K562 (cell line): ENCODE data around the gene KRT14. TPM values are rescaled to one million over a fixed set of nuclear protein-coding genes. Genes with fewer than 3 reads are reported as not detected.
A peak's percentile ranks its signal among the peaks of the same experiment; 100 is the strongest.

Experiments used
- ARID1B ChIP-seq: fragments of 450-650 bp; IDR thresholded peaks from 2 replicates; pipeline ENCODE4 v1.6.1; 2016; ENCODE audit warnings: antibody characterized with exemption, mild to moderate bottlenecking, inconsistent platforms
- CBFA2T2 ChIP-seq: fragments of 450-650 bp; conservative IDR thresholded peaks from 2 replicates; pipeline ENCODE4 v1.6.1; 2017; ENCODE audit warnings: mild to moderate bottlenecking
- CBFA2T3 ChIP-seq: fragments of 450-650 bp; IDR thresholded peaks from 2 replicates; pipeline ENCODE4 v1.6.1; 2017
- CUX1 ChIP-seq: fragments of 200-800 bp; sonication (Bioruptor generic); IDR thresholded peaks from 2 replicates; pipeline ENCODE4 v1.6.1; 2016; ENCODE audit warnings: missing genetic modification characterization, missing compliant biosample characterization
- CXXC5 ChIP-seq: fragments of 250-450 bp; sonication (Bioruptor Pico); IDR thresholded peaks from 2 replicates; pipeline ENCODE4 v1.8.0; 2022; ENCODE audit warnings: inconsistent platforms, mild to moderate bottlenecking, moderate library complexity
- DPF2 ChIP-seq: fragments of 450-650 bp; IDR thresholded peaks from 2 replicates; pipeline ENCODE4 v1.6.1; 2016
- HDAC1 ChIP-seq, 2 experiments: fragments of 450-650 bp; IDR thresholded peaks; 2 replicates each; pipeline ENCODE4 v1.6.1; 2016 to 2017; ENCODE audit warnings: inconsistent platforms in 1 of 2, mild to moderate bottlenecking in 1 of 2, moderate library complexity in 1 of 2
- L3MBTL2 ChIP-seq: fragments of 450-650 bp; IDR thresholded peaks from 2 replicates; pipeline ENCODE4 v1.6.1; 2016; ENCODE audit warnings: mild to moderate bottlenecking, moderate library complexity
- NR2C2 ChIP-seq, 2 experiments: fragments of 200-800 bp in 1 of 2; sonication (Bioruptor generic) in 1 of 2; sonication (generic) in 1 of 2; formaldehyde crosslinking in 1 of 2; IDR thresholded peaks; 2 replicates each; pipeline versions ENCODE4 v1.6.1 to v1.8.0; 2016 to 2022; ENCODE audit warnings: mild to moderate bottlenecking in 1 of 2, missing compliant biosample characterization in 1 of 2, missing genetic modification characterization in 1 of 2, missing genetic modification reagents in 1 of 2
- PKNOX1 ChIP-seq: fragments of 450-650 bp; IDR thresholded peaks from 2 replicates; pipeline ENCODE4 v1.6.1; 2016
- SLC30A9 ChIP-seq: fragments of 250-450 bp; sonication (Bioruptor Pico); IDR thresholded peaks from 2 replicates; pipeline ENCODE4 v1.8.0; 2022; ENCODE audit warnings: mild to moderate bottlenecking, moderate library complexity
- SMAD4 ChIP-seq: fragments of 250-450 bp; sonication (Bioruptor Pico); conservative IDR thresholded peaks from 2 replicates; pipeline ENCODE4 v1.8.0; 2021; ENCODE audit warnings: inconsistent platforms, mild to moderate bottlenecking, moderate library complexity
- SMARCA4 ChIP-seq: fragments of 450-650 bp; IDR thresholded peaks from 2 replicates; pipeline ENCODE4 v1.6.1; 2016
- SPI1 ChIP-seq: IDR thresholded peaks from 2 replicates; pipeline ENCODE4 v1.6.1; 2011; ENCODE audit warnings: low read depth, low read length, control low read depth, borderline replicate concordance
- TBP ChIP-seq: optimal IDR thresholded peaks from 2 replicates; pipeline ENCODE3; 2011; ENCODE audit warnings: low read depth, low read length, improper control_type of control experiment
- TCF3 ChIP-seq: sonication (generic); formaldehyde crosslinking; IDR thresholded peaks from 2 replicates; pipeline ENCODE4 v1.4.0; 2020; ENCODE audit warnings: mild to moderate bottlenecking, missing genetic modification reagents
- ZNF445 ChIP-seq: fragments of 250-450 bp; sonication (Bioruptor Pico); IDR thresholded peaks from 2 replicates; pipeline ENCODE4 v1.4.0; 2020; ENCODE audit warnings: low read depth, mild to moderate bottlenecking, moderate library complexity
- ZNF449 ChIP-seq: fragments of 250-450 bp; sonication (Bioruptor Pico); IDR thresholded peaks from 2 replicates; pipeline ENCODE4 v1.8.0; 2022; ENCODE audit warnings: moderate library complexity, mild to moderate bottlenecking, inconsistent platforms
- ZNF644 ChIP-seq: fragments of 200-800 bp; sonication (Bioruptor generic); IDR thresholded peaks from 2 replicates; pipeline ENCODE4 v1.6.1; 2016; ENCODE audit warnings: low read depth, missing genetic modification characterization, missing compliant biosample characterization
- ZNF766 ChIP-seq: fragments of 200-800 bp; sonication (Bioruptor generic); conservative IDR thresholded peaks from 2 replicates; pipeline ENCODE4 v1.6.1; 2016; ENCODE audit warnings: missing genetic modification characterization, missing compliant biosample characterization
- polyA plus RNA-seq, 8 experiments: library from polyadenylated mRNA; depleted of rRNA in 4 of 8; stranded (reverse) in 5 of 8; unstranded in 3 of 8; fragments of >200 nt; fragmentation: Nextera tagmentation in 2 of 8; fragmentation: Illumina TruSeq in 1 of 8; extraction: Ambion mirVana in 2 of 8; extraction: Trizol in 1 of 8; gene quantifications; 2 replicates each; pipeline versions ENCODE4 v1.2.1 to v1.2.3, GENCODE V29; 2011 to 2014; ENCODE audit warnings: inconsistent platforms in 1 of 8, missing spikeins in 1 of 8
- total RNA-seq, 7 experiments: library from RNA; depleted of rRNA in 6 of 7; stranded (reverse); fragments of >200 nt in 6 of 7; fragmentation: Illumina TruSeq in 2 of 7; extraction: Trizol in 2 of 7; gene quantifications; 2 replicates each; pipeline versions ENCODE4 v1.2.1 to v1.2.3, GENCODE V29; 2011 to 2021; ENCODE audit warnings: low replicate concordance in 1 of 7
- TF ChIP-seq, protein P1 (sequence below): fragments of 250-450 bp; sonication (Bioruptor Pico); IDR thresholded peaks from 2 replicates; pipeline ENCODE4 v1.5.0; 2020; ENCODE audit warnings: mild to moderate bottlenecking

KRT14 gene
- total and polyA plus RNA-seq, 9 of the 15 experiments (the other 6 are each of a cell fraction or from before 2014, with no cell fraction given) = 0.22 TPM; not detected in 8

GRCh38 chr17:41549596-41550039, 37.1 kb downstream of the KRT14 start (continued):
- TF ChIP-seq CUX1 (peak; percentile 66; the same call in 1 of the 2 replicates), DPF2 (peak; percentile 78), PKNOX1 (peak; percentile 71), SPI1 (peak; percentile 33; the same call in 1 of the 2 replicates), ZNF449 (CRISPR knock-in tag) (0 out of 2 replicates have a peak, but pooled peaks have one; percentile 36), ZNF445 (CRISPR knock-in tag) (no peak), HDAC1 (IDR thresholded peaks at IDR 0.05) (peak in 1 of 2 experiments; percentile 27; a peak in 1 of 4 replicates), ARID1B (peak; percentile 71), L3MBTL2 (peak; percentile 53; the same call in 1 of the 2 replicates), NR2C2 (CRISPR knock-in tag; IDR thresholded peaks at IDR 0.05) (no peak), NR2C2 (tag; IDR thresholded peaks at IDR 0.05) (peak; percentile 80), CXXC5 (peak; percentile 5; the same call in 1 of the 2 replicates), SMAD4 (peak; percentile 42; the same call in 1 of the 2 replicates), ZNF766 (CRISPR knock-in tag) (peak; percentile 66; the same call in 1 of the 2 replicates), SMARCA4 (peak; percentile 72), TBP (no peak), SLC30A9 (CRISPR knock-in tag) (no peak), TCF3 (CRISPR knock-in tag) (peak; percentile 27; the same call in 1 of the 2 replicates), CBFA2T3 (peak; percentile 74), CBFA2T2 (0 out of 2 replicates have a peak, but pooled peaks have one; percentile 13), ZNF644 (tag) (peak; percentile 70)
- TF ChIP-seq, protein P1, sequence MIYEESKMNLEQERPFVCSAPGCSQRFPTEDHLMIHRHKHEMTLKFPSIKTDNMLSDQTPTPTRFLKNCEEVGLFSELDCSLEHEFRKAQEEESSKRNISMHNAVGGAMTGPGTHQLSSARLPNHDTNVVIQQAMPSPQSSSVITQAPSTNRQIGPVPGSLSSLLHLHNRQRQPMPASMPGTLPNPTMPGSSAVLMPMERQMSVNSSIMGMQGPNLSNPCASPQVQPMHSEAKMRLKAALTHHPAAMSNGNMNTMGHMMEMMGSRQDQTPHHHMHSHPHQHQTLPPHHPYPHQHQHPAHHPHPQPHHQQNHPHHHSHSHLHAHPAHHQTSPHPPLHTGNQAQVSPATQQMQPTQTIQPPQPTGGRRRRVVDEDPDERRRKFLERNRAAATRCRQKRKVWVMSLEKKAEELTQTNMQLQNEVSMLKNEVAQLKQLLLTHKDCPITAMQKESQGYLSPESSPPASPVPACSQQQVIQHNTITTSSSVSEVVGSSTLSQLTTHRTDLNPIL (CRISPR knock-in tag) = no peak
